Measurements from ENCODE around the gene RNU11.

The RNU11 gene

GRCh38 chr1:28606771-28607170 is 41.6 kb upstream of the RNU11 start:
- no peak for TF ChIP-seq EGR1 (IDR thresholded peaks at IDR 0.05)
- TF ChIP-seq EP300 (IDR thresholded peaks at IDR 0.05; ENCODE audit: borderline replicate concordance) = no peak
- no peak for TF ChIP-seq FOXM1 (IDR thresholded peaks at IDR 0.05; ENCODE audit: borderline replicate concordance, low read depth)
- no peak for TF ChIP-seq MAX (IDR thresholded peaks at IDR 0.05)
- no peak for TF ChIP-seq CREB1 (IDR thresholded peaks at IDR 0.05; ENCODE audit: low read depth)
- no peak for TF ChIP-seq TAF1 (IDR thresholded peaks at IDR 0.05; ENCODE audit: low read depth)
- no peak for TF ChIP-seq REST (IDR thresholded peaks at IDR 0.05; ENCODE audit: low read depth)
- TF ChIP-seq ZBTB7A (IDR thresholded peaks at IDR 0.05; ENCODE audit: low read depth) = no peak
- TF ChIP-seq USF1 (IDR thresholded peaks at IDR 0.05) = no peak
- no peak for TF ChIP-seq CEBPB (IDR thresholded peaks at IDR 0.05)
- TF ChIP-seq TEAD4 (IDR thresholded peaks at IDR 0.05) = no peak

DNA sequence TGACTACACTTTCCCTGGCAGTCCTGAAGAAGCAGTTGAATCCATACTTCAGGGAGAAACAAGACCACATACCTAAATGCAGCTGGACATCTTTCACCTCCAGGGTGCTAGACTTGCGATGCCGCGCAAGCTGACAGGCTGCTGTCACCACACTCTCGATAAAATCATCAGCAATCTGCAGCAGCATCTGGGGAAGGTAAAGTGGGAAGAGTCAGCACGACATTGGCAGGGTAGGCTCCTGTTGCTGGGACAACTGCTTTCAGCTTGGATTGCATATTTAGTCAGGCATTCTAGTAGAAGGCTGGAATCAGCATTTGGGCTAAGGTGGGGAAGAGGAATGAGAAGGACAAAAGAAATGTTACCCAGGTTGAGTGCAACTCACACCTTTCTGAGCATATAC is 35.2 kb upstream of the RNU11 start:
- no peak for TF ChIP-seq ZBTB7A (IDR thresholded peaks at IDR 0.05; ENCODE audit: low read depth)
- no peak for TF ChIP-seq FOXM1 (IDR thresholded peaks at IDR 0.05; ENCODE audit: borderline replicate concordance, low read depth)
- no peak for TF ChIP-seq CEBPB (IDR thresholded peaks at IDR 0.05)
- no peak for TF ChIP-seq MAX (IDR thresholded peaks at IDR 0.05)
- no peak for TF ChIP-seq RAD21 (IDR thresholded peaks at IDR 0.05; ENCODE audit: low read depth)
- TF ChIP-seq EP300 (IDR thresholded peaks at IDR 0.05; ENCODE audit: borderline replicate concordance) = no peak
- no peak for TF ChIP-seq TEAD4 (IDR thresholded peaks at IDR 0.05)
- no peak for TF ChIP-seq REST (IDR thresholded peaks at IDR 0.05; ENCODE audit: low read depth)
- no peak for TF ChIP-seq YY1 (IDR thresholded peaks at IDR 0.05; ENCODE audit: low read depth)
- no peak for TF ChIP-seq TCF12 (IDR thresholded peaks at IDR 0.05; ENCODE audit: low read depth)
- no peak for TF ChIP-seq EGR1 (IDR thresholded peaks at IDR 0.05)
- no peak for TF ChIP-seq CREB1 (IDR thresholded peaks at IDR 0.05; ENCODE audit: low read depth)
- TF ChIP-seq NFIC (IDR thresholded peaks at IDR 0.05) = no peak
- no peak for TF ChIP-seq USF1 (IDR thresholded peaks at IDR 0.05)

GRCh38 chr1:28631713-28632112 is 16.7 kb upstream of the RNU11 start:
- no peak for TF ChIP-seq TCF12 (IDR thresholded peaks at IDR 0.05; ENCODE audit: low read depth)
- no peak for TF ChIP-seq EP300 (IDR thresholded peaks at IDR 0.05; ENCODE audit: borderline replicate concordance)
- no peak for TF ChIP-seq REST (IDR thresholded peaks at IDR 0.05; ENCODE audit: low read depth)
- no peak for TF ChIP-seq RAD21 (IDR thresholded peaks at IDR 0.05; ENCODE audit: low read depth)

GRCh38 chr1:28632560-28632959 is 15.8 kb upstream of the RNU11 start:
- TF ChIP-seq CREB1 (IDR thresholded peaks at IDR 0.05; ENCODE audit: low read depth) (no peak), FOXM1 (IDR thresholded peaks at IDR 0.05; ENCODE audit: borderline replicate concordance, low read depth) (no peak), CEBPB (IDR thresholded peaks at IDR 0.05) (no peak), TCF12 (IDR thresholded peaks at IDR 0.05; ENCODE audit: low read depth) (no peak), USF1 (IDR thresholded peaks at IDR 0.05) (no peak), TEAD4 (IDR thresholded peaks at IDR 0.05) (no peak), RAD21 (IDR thresholded peaks at IDR 0.05; ENCODE audit: low read depth) (no peak), EP300 (IDR thresholded peaks at IDR 0.05; ENCODE audit: borderline replicate concordance) (no peak), EGR1 (IDR thresholded peaks at IDR 0.05) (no peak), REST (IDR thresholded peaks at IDR 0.05; ENCODE audit: low read depth) (no peak), YY1 (IDR thresholded peaks at IDR 0.05; ENCODE audit: low read depth) (no peak), MAX (IDR thresholded peaks at IDR 0.05) (no peak), TAF1 (IDR thresholded peaks at IDR 0.05; ENCODE audit: low read depth) (no peak), NFIC (IDR thresholded peaks at IDR 0.05) (no peak), ZBTB7A (IDR thresholded peaks at IDR 0.05; ENCODE audit: low read depth) (no peak)

All from Ishikawa (cell line).